ENCODE data around the gene FAM107B. TPM values are rescaled to one million over a fixed set of nuclear protein-coding genes. Genes with fewer than 3 reads are reported as not detected.

The FAM107B gene
- total RNA-seq, 1 experiment from 2014 or later = 24.5 TPM

DNA sequence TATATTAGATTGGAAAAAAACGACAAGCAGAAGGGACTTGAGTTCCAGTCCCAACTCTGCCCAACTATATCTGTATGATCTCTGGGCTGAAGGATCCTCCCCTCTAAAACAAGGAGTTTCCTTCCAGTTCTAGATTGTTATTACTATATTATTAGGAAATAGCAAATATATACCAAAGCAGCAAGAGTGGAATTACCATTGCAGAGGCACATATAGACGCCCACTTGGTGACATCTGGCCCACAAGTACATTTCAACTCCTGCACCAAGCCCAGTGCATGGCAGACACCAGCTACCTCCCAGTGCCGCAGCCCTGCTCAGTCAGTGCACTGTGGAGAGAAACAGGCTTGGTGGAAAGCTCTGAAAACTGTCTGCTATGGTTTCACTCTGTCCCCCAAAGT lies 201.9 kb downstream of the FAM107B start:
- Histone ChIP-seq H3K9me3 (ENCODE audit: control insufficient read depth, low read depth, low read length) (no peaks in the 10 kb centered on the region), H3K9ac (ENCODE audit: extremely low read depth, insufficient read length, low read length) (no peak overlapping the region), H4K8ac (replicated peaks; ENCODE audit: insufficient read length, low read depth, low read length) (no peak overlapping the region), H3K79me2 (ENCODE audit: insufficient read depth, low read length) (peaks cover 6% of the 10 kb centered on the region; the same call in 1 of the 2 replicates), H3K23me2 (ENCODE audit: insufficient read length, low read depth, low read length, poor library complexity, severe bottlenecking) (no peaks in the 10 kb centered on the region), H3T11ph (ENCODE audit: low read length) (no peak overlapping the region), H2BK120ac (ENCODE audit: low read depth, low read length, poor library complexity, severe bottlenecking) (no peak overlapping the region), H2BK15ac (ENCODE audit: low read depth, low read length) (no peak overlapping the region), H4K91ac (ENCODE audit: insufficient read length, low read depth, low read length) (no peak overlapping the region), H3K14ac (ENCODE audit: insufficient read depth, low read length) (no peak overlapping the region), H3K56ac (ENCODE audit: insufficient read length, low read depth, low read length) (no peak overlapping the region), H2AK5ac (ENCODE audit: insufficient read length, low read length) (no peak overlapping the region), H3K27me3 (ENCODE audit: insufficient read depth, low read length) (no peaks in the 10 kb centered on the region), H3K4me1 (ENCODE audit: insufficient read depth, low read length) (0 out of 2 replicates have a peak, but pooled peaks cover 2% of the 10 kb centered on the region), H4K5ac (ENCODE audit: insufficient read length, low read depth, low read length) (no peak overlapping the region), H3K4ac (ENCODE audit: low read depth, low read length) (no peak overlapping the region), H2BK20ac (ENCODE audit: low read depth, low read length, poor library complexity, severe bottlenecking) (no peak overlapping the region), H3K27ac (ENCODE audit: insufficient read length, low read depth, low read length) (no peak overlapping the region), H3K23ac (ENCODE audit: insufficient read length, low read depth, low read length) (no peak overlapping the region), H2BK5ac (ENCODE audit: insufficient read length, low read length) (no peak overlapping the region), H3K4me2 (ENCODE audit: insufficient read depth, insufficient read length, low read length) (no peak overlapping the region), H4K20me1 (ENCODE audit: control insufficient read depth, insufficient read depth, insufficient read length) (no peaks in the 10 kb centered on the region), H2AFZ (ENCODE audit: low read length) (no peak overlapping the region), H3K18ac (ENCODE audit: insufficient read length, low read depth, low read length) (no peak overlapping the region), H2BK12ac (ENCODE audit: insufficient read length, low read depth, low read length) (no peak overlapping the region), H3K79me1 (ENCODE audit: insufficient read depth, low read depth, low read length, poor library complexity, severe bottlenecking) (no peaks in the 10 kb centered on the region)
- WGBS (ENCODE audit: extremely low coverage, insufficient read length, low lambda C conversion rate) = no CpG with 5 or more reads among the region's 3 CpGs
- no peak overlapping the region for H3K4me3 Mint-ChIP-seq
- peaks cover 0 to 3% of the 10 kb centered on the region in 2 experiments; a peak in 2 of 5 replicates for H3K9me3 Mint-ChIP-seq
- H3K27ac Mint-ChIP-seq = no peak overlapping the region
- H3K4me1 Mint-ChIP-seq = peaks cover 21 to 22% of the 10 kb centered on the region in 2 experiments
- peaks cover 4 to 15% (median 9%) of the 10 kb centered on the region in 3 experiments; a peak in 5 of 7 replicates for H3K36me3 Mint-ChIP-seq (ENCODE audit: insufficient read depth in 1 of 3, low read depth in 3 of 3)
- peak; percentile 1 for DNase-seq
- TF ChIP-seq, protein P1, sequence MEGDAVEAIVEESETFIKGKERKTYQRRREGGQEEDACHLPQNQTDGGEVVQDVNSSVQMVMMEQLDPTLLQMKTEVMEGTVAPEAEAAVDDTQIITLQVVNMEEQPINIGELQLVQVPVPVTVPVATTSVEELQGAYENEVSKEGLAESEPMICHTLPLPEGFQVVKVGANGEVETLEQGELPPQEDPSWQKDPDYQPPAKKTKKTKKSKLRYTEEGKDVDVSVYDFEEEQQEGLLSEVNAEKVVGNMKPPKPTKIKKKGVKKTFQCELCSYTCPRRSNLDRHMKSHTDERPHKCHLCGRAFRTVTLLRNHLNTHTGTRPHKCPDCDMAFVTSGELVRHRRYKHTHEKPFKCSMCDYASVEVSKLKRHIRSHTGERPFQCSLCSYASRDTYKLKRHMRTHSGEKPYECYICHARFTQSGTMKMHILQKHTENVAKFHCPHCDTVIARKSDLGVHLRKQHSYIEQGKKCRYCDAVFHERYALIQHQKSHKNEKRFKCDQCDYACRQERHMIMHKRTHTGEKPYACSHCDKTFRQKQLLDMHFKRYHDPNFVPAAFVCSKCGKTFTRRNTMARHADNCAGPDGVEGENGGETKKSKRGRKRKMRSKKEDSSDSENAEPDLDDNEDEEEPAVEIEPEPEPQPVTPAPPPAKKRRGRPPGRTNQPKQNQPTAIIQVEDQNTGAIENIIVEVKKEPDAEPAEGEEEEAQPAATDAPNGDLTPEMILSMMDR (conservative IDR thresholded peaks at IDR 0.05) = no peak
- no peaks in the 10 kb centered on the region for H3K27me3 Mint-ChIP-seq (ENCODE audit: low read depth)

All from H9 (cell line).